Testis (tissue), 3 donors: ENCODE measurements around the gene SMG6. TPM values are rescaled to one million over a fixed set of nuclear protein-coding genes. Genes with fewer than 3 reads are reported as not detected.
A peak's percentile ranks its signal among the peaks of the same experiment; 100 is the strongest.

Experiments
- DNase-seq: peaks from one replicate; pipeline ENCODE4 v3.0.0-alpha.2; 2019
- H3K27ac ChIP-seq, 2 donors: fragments of 200-600 bp; sonication (generic); one replicate each; pipeline ENCODE4 v1.5.1; 2019
- H3K27me3 ChIP-seq: fragments of 200-600 bp; sonication (generic); one replicate; pipeline ENCODE4 v1.5.1; 2019
- H3K36me3 ChIP-seq: fragments of 200-600 bp; sonication (generic); one replicate; pipeline ENCODE4 v1.5.1; 2017; ENCODE audit warnings: low read depth; ENCODE audit errors: missing control alignments
- H3K4me1 ChIP-seq: fragments of 200-600 bp; sonication (generic); one replicate; pipeline ENCODE4 v1.5.1; 2019
- H3K4me3 ChIP-seq, 2 donors: fragments of 200-600 bp; sonication (generic); one replicate each; pipeline ENCODE4 v1.5.1; 2017 to 2019
- H3K9me3 ChIP-seq: fragments of 200-600 bp; sonication (generic); one replicate; pipeline ENCODE4 v1.5.1; 2017
- POLR2A ChIP-seq: fragments of 450-650 bp; IDR thresholded peaks from one replicate; pipeline ENCODE4 v1.6.1; 2017; ENCODE audit warnings: antibody characterized with exemption, mild to moderate bottlenecking, moderate library complexity
- WGBS, 2 donors: methylation state at CpG; one replicate each; pipeline ENCODE4 v1.1.5; 2018; 5-methylcytosine and 5-hydroxymethylcytosine counted together
- intact Hi-C: fragments of 100-400 bp; cut with DNase I; formaldehyde crosslinking; loops from one replicate; pipeline ENCODE4 v1.15.1; 2023; ENCODE audit warnings: low total_unique reads
- polyA plus RNA-seq: library from polyadenylated mRNA; stranded (reverse); fragments of 350-450 nt; fragmentation: Illumina TruSeq; extraction: RNeasy Lipid Tissue Mini Kit (QIAGEN cat#74804); gene quantifications from one replicate; pipeline ENCODE4 v1.2.3, GENCODE V29; 2014; ENCODE audit warnings: low read depth, low replicate concordance; ENCODE audit not compliant: insufficient read depth
- total RNA-seq, 2 donors: library from RNA; depleted of rRNA; stranded (reverse); fragments of >200 nt; gene quantifications; one replicate each; pipeline ENCODE4 v1.2.3, GENCODE V29; 2016
- TF ChIP-seq, protein P1 (sequence below), 3 experiments: fragments of 450-650 bp in 2 of 3; fragments of 200-600 bp in 1 of 3; sonication (generic) in 1 of 3; IDR thresholded peaks; one replicate each; pipeline ENCODE4 v1.5.1; 2016 to 2019; ENCODE audit warnings: antibody characterized with exemption in 3 of 3, mild to moderate bottlenecking in 2 of 3, moderate library complexity in 1 of 3

SMG6 gene
- total and polyA plus RNA-seq, 3 donors from 2014 or later: 68.7 to 86.5 (median 80.6) TPM

DNA sequence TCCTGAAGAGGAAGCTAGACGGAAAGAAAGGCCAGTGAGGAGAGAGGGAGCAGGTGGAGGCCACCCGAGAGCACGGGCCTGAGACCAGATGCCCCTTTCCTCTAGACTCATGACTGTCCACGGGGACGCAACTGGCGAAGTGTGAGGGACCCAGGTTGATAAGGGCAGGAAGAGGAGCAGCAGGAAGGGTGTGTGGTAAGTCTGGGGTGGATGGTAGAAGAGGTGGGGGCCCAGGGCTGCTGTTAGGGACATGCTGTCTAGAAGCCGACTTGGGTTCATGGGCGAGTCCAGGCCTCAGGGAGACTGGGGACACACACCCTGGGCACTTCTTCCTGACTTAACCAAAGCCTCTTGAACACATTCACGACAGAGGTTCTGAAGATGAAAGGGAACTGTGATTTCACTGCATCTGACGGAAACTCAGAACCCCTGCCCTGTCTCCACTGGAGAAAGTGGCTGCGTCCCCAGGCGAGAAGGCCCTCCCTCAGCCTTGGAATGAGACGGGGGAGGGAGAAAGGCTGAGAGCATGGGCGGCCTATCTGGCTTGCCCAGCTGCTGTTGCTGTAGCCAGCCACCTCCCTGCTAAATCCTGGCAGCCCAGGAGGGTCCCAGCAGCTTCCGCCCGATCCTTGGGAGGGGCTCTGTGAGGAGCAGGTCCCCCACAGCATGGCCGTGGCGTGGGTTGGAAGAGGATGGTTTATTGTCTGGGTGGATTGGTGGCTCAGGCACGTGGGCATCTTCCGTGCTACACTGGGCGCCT lies 242.7 kb downstream of the SMG6 start:
- Histone ChIP-seq H3K4me1 (peaks cover 56% of the 10 kb centered on the region), H3K4me3 (no peak overlapping the region), H3K36me3 (no peaks in the 10 kb centered on the region), H3K27me3 (no peaks in the 10 kb centered on the region), H3K9me3 (no peaks in the 10 kb centered on the region), H3K27ac (peak overlapping the region; percentile 75 to 92)
- no peak for DNase-seq
- intact Hi-C loops: no loop called here
- WGBS, 2 donors: 61 to 68% methylated on average over 18 to 21 of the region's 21 CpGs
- TF ChIP-seq, protein P1, sequence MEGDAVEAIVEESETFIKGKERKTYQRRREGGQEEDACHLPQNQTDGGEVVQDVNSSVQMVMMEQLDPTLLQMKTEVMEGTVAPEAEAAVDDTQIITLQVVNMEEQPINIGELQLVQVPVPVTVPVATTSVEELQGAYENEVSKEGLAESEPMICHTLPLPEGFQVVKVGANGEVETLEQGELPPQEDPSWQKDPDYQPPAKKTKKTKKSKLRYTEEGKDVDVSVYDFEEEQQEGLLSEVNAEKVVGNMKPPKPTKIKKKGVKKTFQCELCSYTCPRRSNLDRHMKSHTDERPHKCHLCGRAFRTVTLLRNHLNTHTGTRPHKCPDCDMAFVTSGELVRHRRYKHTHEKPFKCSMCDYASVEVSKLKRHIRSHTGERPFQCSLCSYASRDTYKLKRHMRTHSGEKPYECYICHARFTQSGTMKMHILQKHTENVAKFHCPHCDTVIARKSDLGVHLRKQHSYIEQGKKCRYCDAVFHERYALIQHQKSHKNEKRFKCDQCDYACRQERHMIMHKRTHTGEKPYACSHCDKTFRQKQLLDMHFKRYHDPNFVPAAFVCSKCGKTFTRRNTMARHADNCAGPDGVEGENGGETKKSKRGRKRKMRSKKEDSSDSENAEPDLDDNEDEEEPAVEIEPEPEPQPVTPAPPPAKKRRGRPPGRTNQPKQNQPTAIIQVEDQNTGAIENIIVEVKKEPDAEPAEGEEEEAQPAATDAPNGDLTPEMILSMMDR (IDR thresholded peaks at IDR 0.05): no peak
- no peak for TF ChIP-seq POLR2A

DNA sequence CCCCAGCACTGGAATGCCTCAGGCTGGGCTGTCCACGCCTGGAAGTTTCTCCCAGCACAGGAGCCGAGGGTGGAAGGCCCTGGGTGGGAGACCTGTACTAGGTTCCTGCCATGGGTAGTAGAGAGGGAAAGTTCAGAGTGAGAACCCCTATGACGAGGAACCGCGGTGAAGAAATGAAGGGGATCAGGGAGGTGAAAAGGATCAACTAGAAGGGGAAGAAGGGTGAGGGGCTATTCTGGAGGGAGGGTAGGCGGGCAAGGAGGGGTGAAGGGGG lies 243.3 kb downstream of the SMG6 start:
- Histone ChIP-seq H3K4me3 (no peak overlapping the region), H3K36me3 (no peaks in the 10 kb centered on the region), H3K9me3 (no peaks in the 10 kb centered on the region)

DNA sequence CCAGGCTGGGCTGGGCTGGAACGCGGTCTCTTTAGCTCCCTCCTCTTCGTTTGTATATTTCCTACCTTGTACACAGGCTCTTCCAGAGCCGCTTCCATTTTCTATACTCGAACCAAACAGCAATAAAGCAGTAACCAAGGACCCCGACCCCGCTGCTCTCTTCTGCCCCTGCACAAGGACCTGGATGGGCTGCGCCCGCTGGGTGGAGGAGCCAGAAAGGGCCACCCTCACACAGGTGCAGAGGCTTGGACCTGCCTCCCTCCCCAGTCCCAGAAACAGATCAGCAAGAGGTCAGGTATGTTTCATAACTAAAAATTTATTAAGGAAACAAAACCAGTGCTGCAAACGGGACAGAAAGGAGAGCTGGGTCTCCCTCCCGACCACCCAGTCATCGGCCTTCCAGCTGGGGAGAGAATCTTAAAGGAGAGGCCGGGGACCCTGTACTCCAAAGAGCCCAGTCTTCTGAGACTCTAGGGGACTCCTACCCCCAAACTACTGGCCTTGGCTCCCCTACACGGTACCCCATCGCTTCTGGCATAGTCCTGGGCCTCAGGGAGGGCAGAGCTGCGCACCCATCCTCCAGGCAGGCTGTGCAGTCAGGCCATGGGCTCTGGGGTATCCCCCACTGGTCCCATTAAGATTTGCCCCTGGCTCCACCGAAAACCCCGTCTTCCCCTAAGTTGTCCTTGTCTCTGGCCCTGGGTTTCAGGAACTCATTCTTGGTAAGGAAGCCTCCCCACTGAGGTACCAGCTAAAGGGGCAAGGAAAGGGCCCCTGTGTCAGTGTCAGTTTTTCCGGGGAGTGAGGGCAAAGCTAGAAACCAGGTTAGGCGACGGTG lies 243.8 kb downstream of the SMG6 start:
- Histone ChIP-seq H3K27ac (peak overlapping the region; percentile 75 to 92), H3K36me3 (no peaks in the 10 kb centered on the region), H3K9me3 (no peaks in the 10 kb centered on the region), H3K4me3 (peak overlapping the region; percentile 58 to 66), H3K27me3 (no peaks in the 10 kb centered on the region), H3K4me1 (peaks cover 47% of the 10 kb centered on the region)
- TF ChIP-seq POLR2A: no peak
- TF ChIP-seq, protein P1 (IDR thresholded peaks at IDR 0.05): no peak
- intact Hi-C loops: no loop called here
- DNase-seq: no peak
- WGBS, 2 donors: 45 to 53% methylated on average over 18 to 21 of the region's 21 CpGs

More for the DNA sequence above, 243.3 kb downstream of the SMG6 start:
- WGBS, 2 donors: 53 to 67% methylated on average over 6 of the region's 6 CpGs
- H3K4me1 ChIP-seq: peaks cover 52% of the 10 kb centered on the region
- intact Hi-C loops: no loop called here
- no peaks in the 10 kb centered on the region for H3K27me3 ChIP-seq
- TF ChIP-seq, protein P1 (IDR thresholded peaks at IDR 0.05): no peak
- TF ChIP-seq POLR2A: no peak
- peak overlapping the region; percentile 75 to 92 for H3K27ac ChIP-seq
- no peak for DNase-seq

DNA sequence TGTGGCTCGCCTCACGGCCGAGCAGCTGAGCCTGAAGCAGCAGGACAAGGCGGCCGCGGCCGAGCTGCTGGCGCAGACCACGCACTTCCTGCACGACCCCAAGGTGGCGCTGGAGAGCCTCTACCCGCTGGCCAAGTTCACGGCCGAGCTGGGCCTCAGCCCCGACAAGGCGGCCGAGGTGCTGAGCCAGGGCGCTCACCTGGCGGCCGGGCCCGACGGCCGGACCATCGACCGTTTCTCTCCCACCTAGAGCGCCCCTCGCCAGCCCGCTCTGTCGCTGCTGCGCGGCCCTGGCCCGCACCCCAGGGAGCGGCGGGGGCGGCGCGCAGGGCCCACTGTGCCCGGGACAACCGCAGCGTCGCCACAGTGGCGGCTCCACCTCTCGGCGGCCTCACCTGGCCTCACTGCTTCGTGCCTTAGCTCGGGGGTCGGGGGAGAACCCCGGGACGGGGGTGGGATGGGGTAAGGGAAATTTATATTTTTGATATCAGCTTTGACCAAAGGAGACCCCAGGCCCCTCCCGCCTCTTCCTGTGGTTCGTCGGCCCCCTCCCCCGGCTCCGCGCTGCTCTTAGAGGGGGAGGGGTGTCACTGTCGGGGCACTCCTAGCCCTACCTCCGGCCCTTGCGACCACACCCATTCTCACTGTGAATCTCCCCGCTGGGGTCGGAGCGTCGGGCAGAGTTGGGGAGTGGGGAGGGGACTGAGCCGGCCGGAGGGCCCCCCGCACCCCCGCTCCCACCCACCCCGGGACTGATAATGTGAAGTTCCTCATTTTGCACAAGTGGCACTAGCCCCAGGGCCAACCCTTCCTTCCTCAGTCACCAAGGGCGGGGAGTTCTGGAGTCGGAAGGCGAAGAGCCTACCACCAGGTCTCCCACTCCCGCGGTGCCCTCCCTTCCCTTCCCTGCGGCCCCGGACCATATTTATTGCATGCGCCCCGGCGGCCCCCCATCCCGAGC lies 244.7 kb downstream of the SMG6 start:
- Histone ChIP-seq H3K9me3 (no peaks in the 10 kb centered on the region), H3K36me3 (no peaks in the 10 kb centered on the region), H3K4me1 (peaks cover 39% of the 10 kb centered on the region), H3K27ac (peak overlapping the region; percentile 75 to 92), H3K27me3 (no peaks in the 10 kb centered on the region), H3K4me3 (peak overlapping the region; percentile 58 to 66)
- DNase-seq: peak; percentile 73
- intact Hi-C loops: no loop called here
- TF ChIP-seq, protein P1 (IDR thresholded peaks at IDR 0.05): peak; percentile 60 to 72 (median 61)
- TF ChIP-seq POLR2A: no peak
- 29 to 46% methylated on average over 34 to 78 of the region's 78 CpGs for WGBS, 2 donors
